SK-N-DZ (cell line): ENCODE results near the gene NFE2L3. TPM values are rescaled to one million over a fixed set of nuclear protein-coding genes. Genes with fewer than 3 reads are reported as not detected.
"Not testable (repeated sequence)": the region's sequence is repeated elsewhere in the genome, so short reads cannot be mapped to it uniquely, and the experiment has no call there.

Source experiments
- DNase-seq: peaks from one replicate; pipeline ENCODE4 v3.0.0-alpha.2; 2015; ENCODE audit warnings: low spot score
- polyA plus RNA-seq, 2 experiments: library from polyadenylated mRNA; depleted of rRNA; stranded (reverse); fragments of >200 nt; gene quantifications; 2 replicates each; pipeline ENCODE4 v1.2.3, GENCODE V29; 2014

The NFE2L3 gene
- 30.8 and 33.6 TPM in 2 replicates for polyA plus RNA-seq (2014; cell fraction: cytosol; rRNA removed)
- polyA plus RNA-seq (2014; cell fraction: nucleus; rRNA removed): 19.5 and 23.0 TPM in 2 replicates

- peak; percentile 82 for DNase-seq
These were observed at the start of gene NFE2L3 for GRCh38 chr7:26151953-26152781. TSS of gene NFE2L3 (plus strand) at chr7:26152198. CDS start at chr7:26152499, 301 bp downstream.

GRCh38 chr7:26103596-26103995 is 48.4 kb upstream of the NFE2L3 start:
- DNase-seq: no peak

- DNase-seq: no peak
These were observed 46.8 kb upstream of the NFE2L3 start for GRCh38 chr7:26105236-26105635.

- no peak for DNase-seq
These were observed 46.1 kb upstream of the NFE2L3 start for GRCh38 chr7:26105931-26106330.

GRCh38 chr7:26112203-26112740 is 39.7 kb upstream of the NFE2L3 start:
- no peak for DNase-seq

GRCh38 chr7:26115650-26116049 is 36.3 kb upstream of the NFE2L3 start:
- DNase-seq: no peak

GRCh38 chr7:26117142-26117807 is 34.7 kb upstream of the NFE2L3 start:
- peak; percentile 52 for DNase-seq

- no peak for DNase-seq
These were observed 34.0 kb upstream of the NFE2L3 start for GRCh38 chr7:26117970-26118369.

GRCh38 chr7:26122745-26123144 is 29.3 kb upstream of the NFE2L3 start:
- no peak for DNase-seq

- DNase-seq: not testable (repeated sequence)
These were observed 27.2 kb upstream of the NFE2L3 start for GRCh38 chr7:26124775-26125174.

- no peak for DNase-seq
These were observed 24.6 kb upstream of the NFE2L3 start for GRCh38 chr7:26127411-26127810.

- DNase-seq: no peak
These were observed 20.9 kb upstream of the NFE2L3 start for GRCh38 chr7:26131056-26131589.

GRCh38 chr7:26135076-26135475 is 16.9 kb upstream of the NFE2L3 start:
- no peak for DNase-seq

- DNase-seq: no peak
These were observed 16.4 kb upstream of the NFE2L3 start for GRCh38 chr7:26135551-26135950.

- DNase-seq: no peak
These were observed 15.2 kb upstream of the NFE2L3 start for GRCh38 chr7:26136831-26137230.

GRCh38 chr7:26140380-26140779 is 11.6 kb upstream of the NFE2L3 start:
- peak; percentile 82 for DNase-seq

- DNase-seq: peak; percentile 48
These were observed 10.9 kb upstream of the NFE2L3 start for GRCh38 chr7:26141077-26141476.

- no peak for DNase-seq
These were observed 8.5 kb upstream of the NFE2L3 start for GRCh38 chr7:26143298-26144048.

- DNase-seq: no peak
These were observed 7.6 kb upstream of the NFE2L3 start for GRCh38 chr7:26144184-26145080.

- no peak for DNase-seq
These were observed 6.8 kb upstream of the NFE2L3 start for GRCh38 chr7:26145238-26145637.
